GM12878 (cell line): ENCODE data around the gene EFTUD2. TPM values are rescaled to one million over a fixed set of nuclear protein-coding genes. Genes with fewer than 3 reads are reported as not detected.

ENCODE experiments used
- ATAC-seq: fragments of 200-7000 bp; cut with Tn5 transposase; 3 replicates; pipeline ENCODE4 v1.9.1; 2020; ENCODE audit warnings: mild to moderate bottlenecking, moderate library complexity
- BruUV-seq: library from RNA; stranded (reverse); fragments of 400-500 nt; replicated peaks from 2 replicates; lab custom pipeline; 2021; lab: Mats Ljungman, UMichigan
- CTCF ChIA-PET: fragments of 300-600 bp; sonication (Branson Sonifier 250); formaldehyde crosslinking; extraction: SDS; loops from one replicate; lab custom pipeline; 2021; ENCODE audit warnings: inconsistent platforms; lab: Yijun Ruan, JAX
- POLR2A ChIA-PET: fragments of 350-600 bp; formaldehyde crosslinking; extraction: SDS; loops from one replicate; lab custom pipeline; 2021; ENCODE audit warnings: inconsistent platforms; lab: Charles Lee
- RAD21 ChIA-PET: fragments of 300-600 bp; sonication (Branson Sonifier 250); formaldehyde crosslinking; loops from one replicate; lab custom pipeline; 2023; ENCODE audit warnings: antibody characterized with exemption; ENCODE audit not compliant: unreplicated experiment; lab: Charles Lee
- SMC1A ChIA-PET: fragments of 300-600 bp; sonication (Branson Sonifier 250); formaldehyde crosslinking; loops from one replicate; lab custom pipeline; 2023; ENCODE audit not compliant: unreplicated experiment, uncharacterized antibody; lab: Charles Lee
- DNase-seq: peaks from one replicate; pipeline ENCODE4 v3.0.0-alpha.2; 2011; ENCODE audit warnings: low read depth, low spot score
- FAIRE-seq: peaks from 3 replicates; lab custom pipeline; 2011; peaks lifted over from hg19 to GRCh38; lab: Jason Lieb, UNC
- H2AFZ ChIP-seq: 2 replicates; pipeline ENCODE4 v1.6.0; 2011; ENCODE audit warnings: low read depth, low read length, control low read depth; ENCODE audit not compliant: control insufficient read depth
- H3K27ac ChIP-seq: 2 replicates; pipeline ENCODE4 v1.5.1; 2011; ENCODE audit warnings: control low read depth; ENCODE audit not compliant: control insufficient read depth, insufficient read depth
- H3K27me3 ChIP-seq, 2 experiments: replicated peaks in 1 of 2; 2 replicates each; pipeline versions ENCODE4 v1.6.0 to v1.6.1; 2011; ENCODE audit warnings: low read length in 1 of 2; ENCODE audit not compliant: control insufficient read depth in 2 of 2, insufficient read depth in 2 of 2
- H3K36me3 ChIP-seq, 2 experiments: 2 replicates each; pipeline ENCODE4 v1.5.1; 2011; ENCODE audit warnings: low read length in 1 of 2; ENCODE audit not compliant: control insufficient read depth in 2 of 2, insufficient read depth in 2 of 2
- H3K4me1 ChIP-seq: 2 replicates; pipeline ENCODE4 v1.6.1; 2011; ENCODE audit warnings: mild to moderate bottlenecking, low read length, moderate library complexity, mixed read lengths; ENCODE audit not compliant: control insufficient read depth, insufficient read depth
- H3K4me2 ChIP-seq: 2 replicates; pipeline ENCODE4 v1.6.0; 2011; ENCODE audit warnings: control low read depth; ENCODE audit not compliant: control insufficient read depth, insufficient read depth
- H3K4me3 ChIP-seq: fragments of 200-600 bp; sonication (generic); 2 replicates; pipeline ENCODE4 v1.5.1; 2016
- H3K79me2 ChIP-seq: 2 replicates; pipeline ENCODE4 v1.6.0; 2011; ENCODE audit warnings: low read length; ENCODE audit not compliant: control insufficient read depth, insufficient read depth
- H3K9ac ChIP-seq: 2 replicates; pipeline ENCODE4 v1.8.0; 2011; ENCODE audit warnings: low read length, control low read depth, mixed read lengths; ENCODE audit not compliant: control insufficient read depth, insufficient read depth
- H3K9me3 ChIP-seq: replicated peaks from 3 replicates; pipeline ENCODE4 v1.5.1; 2011; ENCODE audit warnings: mild to moderate bottlenecking, low read length; ENCODE audit not compliant: control insufficient read depth, insufficient read depth
- H4K20me1 ChIP-seq: 2 replicates; pipeline ENCODE4 v1.6.0; 2011; ENCODE audit not compliant: control insufficient read depth, insufficient read depth
- BACH1 ChIP-seq: fragments of 450-650 bp; IDR thresholded peaks from 2 replicates; pipeline ENCODE4 v1.6.1; 2017; ENCODE audit warnings: mild to moderate bottlenecking, borderline replicate concordance
- MEF2A ChIP-seq: IDR thresholded peaks from 2 replicates; pipeline ENCODE4 v1.6.1; 2011; ENCODE audit warnings: low read depth, mild to moderate bottlenecking, low read length, moderate library complexity; ENCODE audit not compliant: insufficient read depth
- NFXL1 ChIP-seq: fragments of 450-650 bp; IDR thresholded peaks from 2 replicates; pipeline ENCODE4 v1.6.1; 2017; ENCODE audit warnings: antibody characterized with exemption, mild to moderate bottlenecking, borderline replicate concordance
- POLR2A ChIP-seq: IDR thresholded peaks from 2 replicates; pipeline ENCODE4 v1.6.1; 2011; ENCODE audit warnings: low read depth, mild to moderate bottlenecking, low read length
- REST ChIP-seq: IDR thresholded peaks from 2 replicates; pipeline ENCODE4 v1.6.1; 2012; ENCODE audit warnings: mild to moderate bottlenecking, low read depth, low read length
- SKIL ChIP-seq: fragments of 450-650 bp; IDR thresholded peaks from 2 replicates; pipeline ENCODE4 v1.6.1; 2017; ENCODE audit warnings: mild to moderate bottlenecking, low read depth, inconsistent platforms; ENCODE audit not compliant: poor library complexity, severe bottlenecking
- ZBTB4 ChIP-seq: fragments of 450-650 bp; formaldehyde crosslinking; IDR thresholded peaks from 2 replicates; pipeline ENCODE4 v1.4.0; 2022; ENCODE audit warnings: mild to moderate bottlenecking, moderate library complexity
- WGBS: methylation state at CpG from one replicate; pipeline ENCODE4 v1.1.6; 2016; ENCODE audit warnings: low lambda C conversion rate; ENCODE audit not compliant: insufficient replicate concordance, insufficient coverage; ENCODE audit errors: missing lambda C conversion rate; 5-methylcytosine and 5-hydroxymethylcytosine counted together
- in situ Hi-C: fragments of 300-500 bp; cut with MboI; formaldehyde crosslinking; loops from 9 replicates; pipeline ENCODE4 v1.14.3; 2018; ENCODE audit warnings: mixed read lengths
- intact Hi-C: fragments of 100-400 bp; cut with micrococcal nuclease; formaldehyde crosslinking; loops from one replicate; pipeline ENCODE4 v1.14.2; 2022; ENCODE audit not compliant: unreplicated experiment
- polyA plus RNA-seq, 11 experiments: library from polyadenylated mRNA; depleted of rRNA in 4 of 11; unstranded in 6 of 11; stranded (reverse) in 5 of 11; fragments of >200 nt; fragmentation: Nextera tagmentation in 4 of 11; fragmentation: Illumina TruSeq in 1 of 11; extraction: Ambion mirVana in 4 of 11; extraction: Trizol in 1 of 11; gene quantifications; 1 replicate in 1 of 11; 2 replicates in 10 of 11; pipeline versions ENCODE4 v1.2.1 to v1.2.3, GENCODE V29; 2011 to 2016; ENCODE audit warnings: inconsistent platforms in 2 of 11, missing spikeins in 2 of 11, low read depth in 1 of 11
- total RNA-seq, 4 experiments: library from RNA; depleted of rRNA in 3 of 4; stranded (reverse); fragments of >200 nt in 3 of 4; fragmentation: Illumina TruSeq in 1 of 4; extraction: Trizol in 1 of 4; gene quantifications; 2 replicates each; pipeline versions ENCODE4 v1.2.1 to v1.2.3, GENCODE V29; 2013 to 2021

The EFTUD2 gene
- total and polyA plus RNA-seq, 10 of the 15 experiments (the other 5 are each of a cell fraction or from before 2014, with no cell fraction given), result 33.0 to 198 (median 126) TPM

- TF ChIP-seq SKIL, result no peak
- TF ChIP-seq POLR2A, result peak; percentile 27; the same call in 1 of the 2 replicates
- no peak for TF ChIP-seq MEF2A
- Histone ChIP-seq H3K4me3 (no peak overlapping the region), H3K27me3 (no peaks in the 10 kb centered on the region), H3K27ac (no peak overlapping the region), H3K36me3 (peaks cover 7 to 24% of the 10 kb centered on the region in 2 experiments; a peak in 3 of 4 replicates), H3K9me3 (no peaks in the 10 kb centered on the region), H2AFZ (no peak overlapping the region), H3K9ac (no peak overlapping the region), H3K4me1 (no peaks in the 10 kb centered on the region), H3K4me2 (no peak overlapping the region), H3K79me2 (no peaks in the 10 kb centered on the region), H4K20me1 (no peaks in the 10 kb centered on the region)
- CTCF ChIA-PET, result interaction anchor here (1.0 kb wide), 1 partner anchor 18 kb away, joined by 3 read pairs; no protein-coding TSS in a partner anchor
- FAIRE-seq (no peak), ATAC-seq (no peak; the same call in 2 of the 3 replicates), DNase-seq (no peak)
- RAD21 ChIA-PET, result no interaction called here
- WGBS, result 83% methylated on average over 12 of the region's 12 CpGs
- in situ Hi-C loops (no loop called here), intact Hi-C loops (no loop called here)
- no TSS peak for BruUV-seq
- SMC1A ChIA-PET, result no interaction called here
- POLR2A ChIA-PET, result no interaction called here
These were observed 50.2 kb downstream of the EFTUD2 start for GRCh38 chr17:44848961-44849489.

GRCh38 chr17:44848257-44848795, 50.9 kb downstream of the EFTUD2 start:
- BruUV-seq, result no TSS peak
- no peak for TF ChIP-seq ZBTB4
- no peak for TF ChIP-seq REST
- TF ChIP-seq BACH1, result no peak
- no peak for TF ChIP-seq NFXL1

More at GRCh38 chr17:44848257-44848795, 50.9 kb downstream of the EFTUD2 start:
- no peak overlapping the region for H3K9ac ChIP-seq
- in situ Hi-C loops (no loop called here), intact Hi-C loops (no loop called here)
- no peaks in the 10 kb centered on the region for H3K9me3 ChIP-seq
- peaks cover 0 to 19% of the 10 kb centered on the region in 2 experiments; a peak in 3 of 4 replicates for H3K36me3 ChIP-seq
- no peaks in the 10 kb centered on the region for H3K79me2 ChIP-seq
- ATAC-seq, result no peak
- no peak overlapping the region for H2AFZ ChIP-seq
- DNase-seq, result no peak
- ChIA-PET POLR2A (no interaction called here), CTCF (interaction anchor here (1.0 kb wide), 1 partner anchor 19 kb away, joined by 3 read pairs; no protein-coding TSS in a partner anchor), RAD21 (no interaction called here), SMC1A (no interaction called here)
- H3K4me3 ChIP-seq, result no peak overlapping the region
- no peaks in the 10 kb centered on the region for H3K4me1 ChIP-seq
- H3K4me2 ChIP-seq, result no peak overlapping the region
- FAIRE-seq, result no peak
- H3K27me3 ChIP-seq, result no peaks in the 10 kb centered on the region
- 68% methylated on average over 6 of the region's 6 CpGs for WGBS
- H3K27ac ChIP-seq, result no peak overlapping the region
- no peaks in the 10 kb centered on the region for H4K20me1 ChIP-seq
